CD4-positive, CD25-positive, alpha-beta regulatory T cell (primary cell): ENCODE data around the gene MALT1. TPM values are rescaled to one million over a fixed set of nuclear protein-coding genes. Genes with fewer than 3 reads are reported as not detected.

Source experiments
- polyA plus RNA-seq, 4 donors: library from polyadenylated mRNA; unstranded; fragments of 300-500 nt; fragmentation: Illumina TruSeq; gene quantifications; one replicate each; pipeline ENCODE4 v1.2.3, GENCODE V29; 2021
- total RNA-seq: library from RNA; stranded (reverse); gene quantifications from one replicate; pipeline ENCODE4 v1.2.3, GENCODE V29; 2022

The MALT1 gene
- total and polyA plus RNA-seq, 5 donors from 2014 or later: 39.4 to 99.0 (median 47.4) TPM

Other genes starting within 250 kb of the MALT1 start
- 0.25 TPM for gene ALPK2, start 42.4 kb upstream of the MALT1 start, total RNA-seq
- not detected for gene ALPK2, start 42.4 kb upstream of the MALT1 start, polyA plus RNA-seq
- gene ZNF532, start 193.4 kb downstream of the MALT1 start, total RNA-seq: 15.8 TPM
- 1 to 10 TPM in 3 of 4 donors, under 1 TPM in 1; 0.64 to 1.6 (median 1.6) TPM for gene ZNF532, start 193.4 kb downstream of the MALT1 start, polyA plus RNA-seq